Lower lobe of right lung (tissue), 2 donors: Measurements from ENCODE around the gene BLID. TPM values are rescaled to one million over a fixed set of nuclear protein-coding genes. Genes with fewer than 3 reads are reported as not detected.

Source experiments
- ATAC-seq, 2 donors: fragments of 200-7000 bp; cut with Tn5 transposase; one replicate each; pipeline ENCODE4 v1.9.1; 2020 to 2022; ENCODE audit warnings: mild to moderate bottlenecking in 2 of 2, moderate library complexity in 2 of 2
- DNase-seq: peaks from one replicate; pipeline ENCODE4 v3.0.0-alpha.2; 2020
- H3K27ac ChIP-seq: fragments of 200-600 bp; one replicate; pipeline ENCODE4 v1.8.0; 2022
- H3K27me3 ChIP-seq: fragments of 200-600 bp; one replicate; pipeline ENCODE4 v1.8.0; 2022; ENCODE audit warnings: low read depth
- H3K36me3 ChIP-seq: fragments of 200-600 bp; one replicate; pipeline ENCODE4 v1.8.0; 2022; ENCODE audit warnings: mild to moderate bottlenecking
- H3K4me1 ChIP-seq: fragments of 200-600 bp; one replicate; pipeline ENCODE4 v1.8.0; 2022
- H3K4me3 ChIP-seq: fragments of 200-600 bp; one replicate; pipeline ENCODE4 v1.8.0; 2022; ENCODE audit warnings: mild to moderate bottlenecking
- H3K9me3 ChIP-seq: fragments of 200-600 bp; one replicate; pipeline ENCODE4 v1.8.0; 2022
- CTCF ChIP-seq: fragments of 200-600 bp; IDR thresholded peaks from one replicate; pipeline ENCODE4 v1.8.0; 2022; ENCODE audit warnings: antibody characterized with exemption, mild to moderate bottlenecking
- intact Hi-C: fragments of 100-400 bp; cut with DNase I; formaldehyde crosslinking; loops from one replicate; pipeline ENCODE4 v1.11.0; 2022
- long read RNA-seq: library from polyadenylated mRNA; unstranded; transcript quantifications from one replicate; pipeline ENCODE4 v2.0.0, GENCODE V29; 2021
- total RNA-seq: library from RNA; stranded (reverse); fragmentation: NEBNext Ultra II Directional; extraction: Animal tissue kit (Norgen Biotek cat#: 25700); gene quantifications from one replicate; pipeline ENCODE4 v1.2.1, GENCODE V29; 2021
- donor health status: DM: no; HTN: yes; CAD: no; lungs with severe emphysema.

BLID gene
- 0.62 TPM for total RNA-seq
- long read RNA-seq, result 0 reads

- peak; percentile 75 for DNase-seq
- peaks cover 4% of the 10 kb centered on the region for H3K4me1 ChIP-seq
- peak; percentile 69 to 77 for ATAC-seq
- H3K27me3 ChIP-seq, result no peaks in the 10 kb centered on the region
- H3K9me3 ChIP-seq, result no peaks in the 10 kb centered on the region
- peak; percentile 55 for TF ChIP-seq CTCF
- intact Hi-C loops, result no loop called here
- no peak within 1 kb of the TSS for H3K27ac ChIP-seq
- H3K4me3 ChIP-seq, result no peak within 1 kb of the TSS
- no peaks in the 10 kb centered on the region for H3K36me3 ChIP-seq
Observed at GRCh38 chr11:122115524-122116379, at the start of gene BLID. Gene BLID (minus strand): TSS chr11:122116215. CDS start chr11:122115922, 293 bp downstream.

- H3K4me1 ChIP-seq, result peaks cover 5% of the 10 kb centered on the region
- ATAC-seq (no peak), DNase-seq (no peak)
- no peaks in the 10 kb centered on the region for H3K27me3 ChIP-seq
- TF ChIP-seq CTCF, result no peak
- no peak overlapping the region for H3K4me3 ChIP-seq
- intact Hi-C loops, result no loop called here
- H3K9me3 ChIP-seq, result no peaks in the 10 kb centered on the region
- no peak overlapping the region for H3K27ac ChIP-seq
- H3K36me3 ChIP-seq, result no peaks in the 10 kb centered on the region
Observed at GRCh38 chr11:122163053-122163819, 47.2 kb upstream of the BLID start.

- H3K9me3 ChIP-seq, result no peaks in the 10 kb centered on the region
- H3K27ac ChIP-seq, result no peak overlapping the region
- no peak overlapping the region for H3K4me3 ChIP-seq
- H3K4me1 ChIP-seq, result no peaks in the 10 kb centered on the region
- ATAC-seq (no peak), DNase-seq (no peak)
- H3K27me3 ChIP-seq, result no peaks in the 10 kb centered on the region
- no peak for TF ChIP-seq CTCF
- H3K36me3 ChIP-seq, result no peaks in the 10 kb centered on the region
- intact Hi-C loops, result no loop called here
Observed at GRCh38 chr11:122162095-122162494, 46.1 kb upstream of the BLID start.

- H3K27ac ChIP-seq, result no peak overlapping the region
- no peaks in the 10 kb centered on the region for H3K36me3 ChIP-seq
- H3K4me3 ChIP-seq, result no peak overlapping the region
- no peak for TF ChIP-seq CTCF
- intact Hi-C loops, result no loop called here
- ATAC-seq (no peak), DNase-seq (no peak)
- no peaks in the 10 kb centered on the region for H3K4me1 ChIP-seq
- H3K9me3 ChIP-seq, result no peaks in the 10 kb centered on the region
- H3K27me3 ChIP-seq, result no peaks in the 10 kb centered on the region
Observed at GRCh38 chr11:122160841-122161590, 45.0 kb upstream of the BLID start.

GRCh38 chr11:122159861-122160260 is 43.8 kb upstream of the BLID start:
- ATAC-seq, result no peak

More at GRCh38 chr11:122159861-122160260, 43.8 kb upstream of the BLID start:
- Histone ChIP-seq H3K9me3 (no peaks in the 10 kb centered on the region), H3K4me1 (no peaks in the 10 kb centered on the region), H3K27ac (no peak overlapping the region), H3K27me3 (no peaks in the 10 kb centered on the region), H3K36me3 (no peaks in the 10 kb centered on the region), H3K4me3 (no peak overlapping the region)
- TF ChIP-seq CTCF, result no peak
- intact Hi-C loops, result no loop called here
- no peak for DNase-seq
